ENCODE data around the gene KDM5A.

DNA sequence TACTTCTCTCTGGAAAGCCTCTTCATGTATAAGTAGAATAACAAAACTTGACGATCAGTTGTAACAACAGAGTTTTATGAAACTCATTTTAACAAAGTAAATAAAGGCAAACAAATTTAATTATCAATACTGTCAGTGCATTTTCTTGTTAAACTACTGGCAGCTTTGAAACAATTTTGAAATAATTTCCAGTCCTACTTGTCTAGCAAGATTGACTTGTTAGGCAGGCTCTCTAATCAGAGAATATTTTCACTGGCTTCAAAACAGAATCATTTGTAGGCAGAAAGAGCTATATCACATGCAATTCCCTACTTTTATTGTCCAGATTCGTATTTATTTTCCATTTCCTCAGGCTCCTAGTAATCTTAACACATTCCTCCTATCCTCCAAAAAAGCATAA, 80.6 kb downstream of the KDM5A start:
- TF ChIP-seq POLR2A (IDR thresholded peaks at IDR 0.05) (no peak), CTCF (IDR thresholded peaks at IDR 0.05 in 8 of 11, conservative IDR thresholded peaks at IDR 0.05 in 3 of 11) (no peak)

Measured in spleen (tissue), 7 donors.